Ramos (cell line): ENCODE results near the gene AZIN2.
"Not testable (repeated sequence)": the region's sequence is repeated elsewhere in the genome, so short reads cannot be mapped to it uniquely, and the experiment has no call there.

ENCODE experiments used
- in situ Hi-C: fragments of 300-500 bp; cut with MboI; formaldehyde crosslinking; loops from one replicate; pipeline ENCODE4 v1.14.3; 2022; ENCODE audit warnings: low sequenced_read_pairs; ENCODE audit not compliant: unreplicated experiment

The AZIN2 gene

GRCh38 chr1:33056426-33056825, 24.5 kb upstream of the AZIN2 start:
- in situ Hi-C loops, result loop anchor here (5.0 kb wide), 1 partner anchor 124 kb away; no protein-coding TSS in a partner anchor

- in situ Hi-C loops, result loop anchor here (5.0 kb wide), 1 partner anchor 125 kb away; no protein-coding TSS in a partner anchor
These were observed 23.9 kb upstream of the AZIN2 start for GRCh38 chr1:33057095-33057494.

DNA sequence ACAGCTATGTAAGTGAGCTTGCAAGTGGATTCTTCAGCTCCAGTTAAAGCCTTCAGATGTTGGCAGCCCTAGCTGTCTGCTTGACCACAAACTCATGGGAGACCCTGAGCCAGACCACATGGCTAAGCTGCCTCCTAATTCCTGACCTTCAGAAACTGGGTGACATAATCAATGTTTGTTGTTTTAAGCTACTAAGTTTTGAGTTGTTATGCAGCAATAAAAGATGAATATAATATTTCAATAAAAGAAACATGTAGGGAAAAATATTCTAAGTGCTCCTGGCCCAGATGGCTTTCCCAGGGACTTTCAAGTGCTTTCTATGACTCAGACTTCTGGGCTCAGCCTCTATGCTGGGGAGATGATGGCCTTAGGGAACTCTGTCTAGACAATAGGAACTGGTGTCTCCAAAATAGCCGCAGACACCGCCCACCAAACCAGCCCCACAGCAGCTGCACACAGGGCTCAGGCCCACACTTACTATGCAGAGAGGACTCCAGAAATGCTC, 20.3 kb upstream of the AZIN2 start:
- in situ Hi-C loops, result no loop called here

GRCh38 chr1:33061834-33062233, 19.1 kb upstream of the AZIN2 start:
- in situ Hi-C loops, result no loop called here

GRCh38 chr1:33064284-33064683, 16.7 kb upstream of the AZIN2 start:
- in situ Hi-C loops, result not testable (repeated sequence)

- in situ Hi-C loops, result no loop called here
These were observed 15.7 kb upstream of the AZIN2 start for GRCh38 chr1:33065301-33065700.

DNA sequence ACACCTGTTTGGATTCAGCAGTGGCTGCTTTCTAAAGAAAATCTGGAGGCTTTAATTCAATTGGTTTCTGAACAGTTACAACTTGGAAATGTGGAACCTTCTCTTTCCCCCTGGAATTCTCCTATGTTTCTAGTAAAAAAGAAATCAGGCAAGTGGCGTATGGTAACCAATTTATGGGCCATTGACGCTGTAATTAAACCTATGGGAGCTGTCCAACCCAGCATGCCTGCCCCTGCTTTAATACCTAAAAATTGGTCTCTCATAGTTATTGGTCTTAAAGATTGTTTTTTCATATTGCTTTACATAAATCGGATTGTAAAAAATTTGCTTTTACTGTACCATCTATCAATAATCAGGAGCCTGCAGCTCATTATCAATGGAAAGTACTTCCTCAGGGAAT, 14.5 kb upstream of the AZIN2 start:
- in situ Hi-C loops, result not testable (repeated sequence)

DNA sequence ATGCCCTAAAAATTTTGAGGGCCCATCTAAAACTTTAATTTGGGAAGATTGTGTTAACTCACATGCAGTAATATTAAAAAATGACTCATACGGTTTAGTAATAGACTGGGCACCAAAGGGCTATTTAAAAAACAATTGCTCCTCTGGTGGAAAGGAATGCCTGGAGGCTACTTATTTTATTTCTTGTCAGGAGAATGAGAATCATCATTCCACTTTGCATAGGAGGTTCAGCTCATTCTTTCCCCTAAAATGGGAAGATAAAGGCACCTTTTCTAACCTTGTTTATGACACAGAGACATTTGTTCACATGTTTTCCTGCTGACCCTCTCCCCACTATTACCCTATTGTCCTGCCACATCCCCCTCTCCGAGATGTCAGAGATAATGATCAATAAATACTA, 12.8 kb upstream of the AZIN2 start:
- in situ Hi-C loops, result not testable (repeated sequence)

GRCh38 chr1:33070628-33071027, 10.3 kb upstream of the AZIN2 start:
- in situ Hi-C loops, result no loop called here

DNA sequence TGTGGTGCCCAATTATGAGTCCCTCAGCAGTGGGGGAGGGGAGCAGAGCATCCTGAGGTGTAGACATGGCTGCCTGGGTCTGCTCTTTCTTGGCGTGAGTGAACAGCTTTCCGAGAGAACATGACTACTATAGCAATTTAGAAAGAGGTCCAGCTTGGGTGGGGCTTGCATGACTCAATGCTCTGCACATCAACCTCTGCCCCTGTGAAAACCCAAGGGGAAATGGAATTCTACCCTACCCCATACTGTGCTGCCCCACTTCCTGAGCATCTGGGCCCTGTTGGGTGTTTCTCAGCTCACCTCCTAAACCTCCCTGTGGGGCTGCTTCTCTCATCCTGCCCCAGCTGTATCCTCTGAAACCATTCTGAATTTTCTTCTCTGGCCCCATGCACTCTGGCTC, 8.2 kb upstream of the AZIN2 start:
- in situ Hi-C loops, result no loop called here

GRCh38 chr1:33074193-33074945, 6.6 kb upstream of the AZIN2 start:
- in situ Hi-C loops, result no loop called here

DNA sequence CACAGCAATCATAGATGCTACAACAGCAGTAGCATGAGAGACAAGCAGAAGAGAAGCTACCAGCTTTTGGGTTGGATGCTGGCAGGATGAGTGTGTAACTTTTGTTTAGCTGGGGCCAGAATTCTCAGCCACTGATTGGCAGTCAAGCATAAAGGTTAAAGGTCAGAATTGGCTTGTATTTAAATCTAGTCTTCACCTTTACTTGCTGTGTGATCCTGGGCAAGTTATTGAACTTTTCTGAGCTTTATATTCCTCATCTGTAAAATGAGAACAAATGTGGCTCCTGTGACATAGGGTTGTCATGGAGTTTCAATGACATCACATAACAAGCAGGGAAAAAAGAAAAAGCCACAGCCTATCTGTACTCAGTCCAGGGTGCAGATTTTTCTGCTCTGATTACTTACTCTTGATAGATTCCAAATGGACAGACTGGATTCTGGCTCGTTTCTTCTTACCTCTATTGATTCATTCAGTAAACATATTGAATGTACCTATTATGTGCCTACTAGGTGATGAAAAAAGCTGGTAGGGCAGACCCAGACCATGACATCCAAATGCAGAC, 2.8 kb upstream of the AZIN2 start:
- in situ Hi-C loops, result loop anchor here (25.0 kb wide), 1 partner anchor 366 kb away; the partner anchor contains the start of gene SYNC

GRCh38 chr1:33080373-33080772, 580 bp upstream of the AZIN2 start:
- in situ Hi-C loops, result loop anchor here (10.0 to 25.0 kb wide), 3 partner anchors 206 to 636 kb away; partner anchors contain the start of genes FNDC5 and SYNC

DNA sequence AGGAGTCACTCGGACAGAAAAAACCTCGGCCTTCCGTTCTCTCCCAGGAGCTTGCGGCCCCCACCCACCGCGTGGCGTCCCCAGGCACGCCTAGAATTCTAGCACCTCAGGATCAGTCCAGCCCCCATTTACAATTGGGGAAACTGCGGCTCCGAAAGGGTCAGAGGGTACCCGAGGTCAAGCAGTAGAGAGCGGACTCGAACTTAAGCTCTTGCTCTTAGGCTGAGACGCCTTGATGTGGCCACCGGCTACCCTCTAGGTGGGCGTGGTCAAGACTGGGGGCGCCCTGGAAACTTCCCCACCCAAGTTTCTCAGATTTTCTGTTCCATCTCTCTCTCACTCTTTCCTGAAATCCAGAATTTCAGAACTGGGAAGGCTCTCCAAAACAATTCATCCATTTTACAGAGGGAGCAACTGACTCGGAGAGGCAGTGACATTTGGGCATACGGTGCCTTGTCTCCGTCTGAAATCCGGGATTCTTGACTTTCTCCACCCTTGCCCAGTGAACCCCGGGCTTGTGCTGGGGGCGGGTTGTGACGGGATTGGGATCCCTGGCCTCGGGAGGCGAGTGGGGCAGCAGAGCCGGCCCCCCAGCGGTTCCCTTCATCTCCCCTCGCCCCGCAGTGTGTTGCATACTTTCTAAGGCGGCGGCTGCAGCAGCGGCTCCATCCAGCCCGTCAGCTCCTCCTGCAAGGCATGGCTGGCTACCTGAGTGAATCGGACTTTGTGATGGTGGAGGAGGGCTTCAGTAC, 777 bp downstream of the AZIN2 start:
- in situ Hi-C loops, result loop anchor here (10.0 to 25.0 kb wide), 3 partner anchors 207 to 637 kb away; partner anchors contain the start of genes FNDC5 and SYNC

DNA sequence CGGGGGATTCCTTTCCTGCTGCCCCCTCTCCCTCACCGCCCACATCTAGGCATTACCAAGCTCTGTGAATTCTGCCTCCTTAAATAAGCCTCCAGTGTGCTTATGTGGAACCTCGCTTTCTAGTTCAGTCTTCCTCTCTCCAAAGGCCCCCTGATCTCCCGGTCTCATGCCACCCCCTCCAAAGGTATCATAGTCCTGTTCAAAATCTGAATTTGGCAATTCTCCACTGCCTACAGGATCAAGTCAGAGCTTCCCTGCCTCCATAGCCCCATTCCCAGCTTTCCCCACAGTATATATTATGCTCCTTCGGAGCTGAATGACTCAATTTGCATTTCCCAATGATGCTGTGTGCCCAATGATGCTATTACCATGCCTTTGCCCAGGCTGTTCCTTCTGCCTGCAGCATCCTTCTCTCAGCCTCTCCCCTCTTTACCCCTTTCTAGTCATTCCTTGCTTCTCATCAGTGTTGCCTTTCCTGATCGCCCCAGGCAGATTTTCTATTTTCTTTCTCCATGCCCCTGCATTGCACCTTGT, 1.7 kb downstream of the AZIN2 start:
- in situ Hi-C loops, result loop anchor here (10.0 to 25.0 kb wide), 3 partner anchors 208 to 638 kb away; partner anchors contain the start of genes FNDC5 and SYNC

DNA sequence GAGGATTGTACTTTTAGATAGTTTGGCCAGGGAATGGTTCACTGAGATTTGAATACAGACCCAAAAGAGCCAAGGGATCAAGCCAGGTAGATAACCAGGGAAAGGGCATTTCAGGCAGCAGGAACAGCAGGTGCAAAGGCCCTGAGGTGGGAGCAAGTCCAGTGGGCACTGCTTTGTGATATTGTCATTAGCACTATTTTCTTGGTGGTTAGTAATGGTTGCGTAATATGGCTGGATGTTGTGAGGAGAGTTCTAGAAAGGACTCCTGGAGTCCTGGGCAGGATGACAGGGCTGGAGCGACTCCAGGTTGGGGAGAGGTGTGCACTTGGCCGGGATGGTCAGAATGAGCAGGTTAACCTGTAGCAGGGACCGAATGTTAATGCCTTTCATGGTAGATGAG, 4.4 kb downstream of the AZIN2 start:
- in situ Hi-C loops, result loop anchor here (10.0 to 25.0 kb wide), 3 partner anchors 211 to 641 kb away; partner anchors contain the start of genes FNDC5 and SYNC

GRCh38 chr1:33086384-33086850, 5.5 kb downstream of the AZIN2 start:
- in situ Hi-C loops, result loop anchor here (10.0 to 25.0 kb wide), 3 partner anchors 212 to 642 kb away; partner anchors contain the start of genes FNDC5 and SYNC

DNA sequence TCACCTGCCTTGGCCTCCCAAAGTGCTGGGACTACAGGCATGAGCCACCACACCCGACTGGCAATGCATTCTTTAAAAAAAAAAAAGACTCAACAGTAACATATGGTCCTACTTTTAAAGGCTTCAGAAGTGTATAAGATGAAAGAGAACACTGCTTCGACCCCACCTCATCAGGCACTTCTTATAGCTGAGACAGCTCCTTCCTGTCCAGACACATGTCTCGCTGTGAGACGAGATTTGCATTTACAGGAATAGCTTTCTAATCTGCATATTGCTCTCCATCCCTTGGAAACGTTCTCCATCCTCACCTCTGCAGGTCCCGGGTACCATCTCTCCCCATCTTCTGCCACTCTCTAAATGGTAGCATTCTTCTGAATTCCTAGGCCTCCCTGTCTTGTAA, 6.7 kb downstream of the AZIN2 start:
- in situ Hi-C loops, result loop anchor here (10.0 to 25.0 kb wide), 3 partner anchors 213 to 643 kb away; partner anchors contain the start of genes FNDC5 and SYNC

- in situ Hi-C loops, result loop anchor here (10.0 to 25.0 kb wide), 3 partner anchors 214 to 644 kb away; partner anchors contain the start of genes FNDC5 and SYNC
These were observed 7.4 kb downstream of the AZIN2 start for GRCh38 chr1:33088119-33088906.
